Loucy (cell line): Measurements from ENCODE around the gene STXBP2.

Experiments used
- H2AFZ ChIP-seq: fragments of 200-600 bp; sonication (generic); 2 replicates; pipeline ENCODE4 v1.6.0; 2016; ENCODE audit warnings: antibody characterized with exemption, mild to moderate bottlenecking, low read length, moderate library complexity
- H3F3A ChIP-seq: fragments of 200-600 bp; 2 replicates; pipeline ENCODE4 v1.6.0; 2016; ENCODE audit warnings: antibody characterized with exemption, low read depth, mild to moderate bottlenecking
- H3K27me3 ChIP-seq: fragments of 200-600 bp; sonication (generic); 2 replicates; pipeline ENCODE4 v1.6.1; 2014; ENCODE audit warnings: low read length, mild to moderate bottlenecking; ENCODE audit not compliant: insufficient read depth, poor library complexity, severe bottlenecking
- H3K36me3 ChIP-seq: fragments of 200-600 bp; sonication (generic); 2 replicates; pipeline ENCODE4 v1.6.1; 2016; ENCODE audit warnings: low read length; ENCODE audit not compliant: insufficient read depth
- H3K4me1 ChIP-seq: fragments of 200-600 bp; sonication (generic); 2 replicates; pipeline ENCODE4 v1.5.1; 2014; ENCODE audit warnings: low read length, mild to moderate bottlenecking; ENCODE audit not compliant: insufficient read depth, poor library complexity, severe bottlenecking
- H3K4me2 ChIP-seq: fragments of 200-600 bp; sonication (generic); 2 replicates; pipeline ENCODE4 v1.6.0; 2014; ENCODE audit warnings: antibody characterized with exemption, low read length, low read depth, mild to moderate bottlenecking; ENCODE audit not compliant: poor library complexity, severe bottlenecking
- H3K4me3 ChIP-seq: fragments of 200-600 bp; sonication (generic); 2 replicates; pipeline ENCODE4 v1.5.1; 2014; ENCODE audit warnings: low read length, mild to moderate bottlenecking, mixed read lengths; ENCODE audit not compliant: poor library complexity, severe bottlenecking
- H3K79me2 ChIP-seq: fragments of 200-600 bp; sonication (generic); 2 replicates; pipeline ENCODE4 v1.6.1; 2014; ENCODE audit warnings: low read length; ENCODE audit not compliant: insufficient read depth
- H3K9ac ChIP-seq: fragments of 200-600 bp; sonication (generic); 2 replicates; pipeline ENCODE4 v1.6.0; 2014; ENCODE audit warnings: mild to moderate bottlenecking, low read depth, low read length, moderate library complexity; ENCODE audit not compliant: poor library complexity, severe bottlenecking
- H3K9me2 ChIP-seq: fragments of 200-600 bp; sonication (generic); replicated peaks from 2 replicates; pipeline ENCODE4 v1.6.1; 2016; ENCODE audit warnings: low read depth, low read length, mixed read lengths
- H3K9me3 ChIP-seq: fragments of 200-600 bp; sonication (generic); 2 replicates; pipeline ENCODE4 v1.6.1; 2014; ENCODE audit warnings: mild to moderate bottlenecking, antibody characterized with exemption, low read length, low read depth; ENCODE audit not compliant: insufficient read depth
- H4K20me1 ChIP-seq: fragments of 200-600 bp; sonication (generic); 2 replicates; pipeline ENCODE4 v1.6.0; 2014; ENCODE audit warnings: antibody characterized with exemption, low read length, mild to moderate bottlenecking; ENCODE audit not compliant: insufficient read depth, poor library complexity, severe bottlenecking
- CTCF ChIP-seq: fragments of 200-600 bp; sonication (generic); conservative IDR thresholded peaks from 2 replicates; pipeline ENCODE4 v1.5.1; 2014; ENCODE audit warnings: mild to moderate bottlenecking, antibody characterized with exemption, low read length
- EZH2phosphoT487 ChIP-seq: fragments of 200-600 bp; IDR thresholded peaks from 2 replicates; pipeline ENCODE4 v1.6.1; 2018; ENCODE audit warnings: antibody characterized with exemption, mild to moderate bottlenecking, moderate library complexity, borderline replicate concordance

Gene STXBP2

GRCh38 chr19:7665076-7665475 is 28.2 kb downstream of the STXBP2 start:
- no peaks in the 10 kb centered on the region for H3K4me1 ChIP-seq
- no peaks in the 10 kb centered on the region for H3K36me3 ChIP-seq
- no peaks in the 10 kb centered on the region for H3K79me2 ChIP-seq
- no peaks in the 10 kb centered on the region for H4K20me1 ChIP-seq
- H3K4me2 ChIP-seq: no peak overlapping the region
- no peaks in the 10 kb centered on the region for H3K9me3 ChIP-seq
- no peak overlapping the region for H3K4me3 ChIP-seq
- H3F3A ChIP-seq: no peaks in the 10 kb centered on the region
- H2AFZ ChIP-seq: no peak overlapping the region
- no peaks in the 10 kb centered on the region for H3K27me3 ChIP-seq
- H3K9ac ChIP-seq: no peak overlapping the region
- no peak for TF ChIP-seq EZH2phosphoT487
- no peak for TF ChIP-seq CTCF
- H3K9me2 ChIP-seq: no peaks in the 10 kb centered on the region

DNA sequence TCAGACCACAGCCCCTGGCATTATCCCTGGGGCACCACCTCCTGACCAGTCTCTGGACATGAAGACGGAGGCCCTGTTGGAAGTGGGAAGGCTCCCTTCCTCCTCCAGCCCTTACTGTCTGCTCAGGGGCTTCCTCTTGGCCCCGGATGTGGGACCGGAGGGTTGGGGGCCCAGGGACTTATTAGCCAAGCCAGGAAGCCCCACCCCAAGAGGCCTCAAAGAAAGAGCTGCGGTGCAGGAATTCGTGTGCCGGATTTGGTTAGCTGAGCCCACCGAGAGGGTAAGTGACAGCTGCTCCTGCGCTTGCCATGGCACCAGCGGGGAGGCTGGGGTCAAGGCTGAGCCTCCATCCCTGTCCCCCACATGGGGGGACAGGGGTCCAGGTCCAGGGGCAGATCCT is 31.9 kb downstream of the STXBP2 start, which contains the start of gene RETN:
TSS of gene RETN (plus strand) at position 208 of the 400 bp plus-strand sequence. CDS start 278 bp downstream, outside the sequence.
- H3K4me2 ChIP-seq: no peak within 1 kb of the TSS

GRCh38 chr19:7669641-7670040 is 32.7 kb downstream of the STXBP2 start:
- no peaks in the 10 kb centered on the region for H3K36me3 ChIP-seq
- H2AFZ ChIP-seq: no peak overlapping the region
- TF ChIP-seq CTCF (no peak), EZH2phosphoT487 (no peak)
- H3K4me1 ChIP-seq: no peaks in the 10 kb centered on the region
- no peaks in the 10 kb centered on the region for H3F3A ChIP-seq
- H3K4me2 ChIP-seq: no peak overlapping the region
- H3K9me3 ChIP-seq: no peaks in the 10 kb centered on the region
- H3K4me3 ChIP-seq: peak overlapping the region; percentile 34
- no peaks in the 10 kb centered on the region for H3K79me2 ChIP-seq
- no peaks in the 10 kb centered on the region for H3K9me2 ChIP-seq
- no peaks in the 10 kb centered on the region for H4K20me1 ChIP-seq
- H3K27me3 ChIP-seq: no peaks in the 10 kb centered on the region
- H3K9ac ChIP-seq: peak overlapping the region; percentile 37

More for the DNA sequence above, 31.9 kb downstream of the STXBP2 start, which contains the start of gene RETN:
- Histone ChIP-seq H3K36me3 (no peaks in the 10 kb centered on the region), H4K20me1 (no peaks in the 10 kb centered on the region), H3K9me2 (no peaks in the 10 kb centered on the region), H3K4me1 (no peaks in the 10 kb centered on the region), H3K9ac (peak within 1 kb of the TSS; percentile 37), H3K79me2 (no peaks in the 10 kb centered on the region), H3K9me3 (no peaks in the 10 kb centered on the region), H3K4me3 (peak within 1 kb of the TSS; percentile 34), H3F3A (no peaks in the 10 kb centered on the region), H3K27me3 (no peaks in the 10 kb centered on the region), H2AFZ (no peak within 1 kb of the TSS)
- TF ChIP-seq EZH2phosphoT487 (no peak), CTCF (no peak)
